UCSD-AML1 (cell line): Measurements from ENCODE around the gene MORN1.

Experiments
- DNase-seq: peaks from one replicate; lab custom pipeline; 2025; ENCODE audit not compliant: unreplicated experiment; lab: John Stamatoyannopoulos, UW

MORN1 gene

DNA sequence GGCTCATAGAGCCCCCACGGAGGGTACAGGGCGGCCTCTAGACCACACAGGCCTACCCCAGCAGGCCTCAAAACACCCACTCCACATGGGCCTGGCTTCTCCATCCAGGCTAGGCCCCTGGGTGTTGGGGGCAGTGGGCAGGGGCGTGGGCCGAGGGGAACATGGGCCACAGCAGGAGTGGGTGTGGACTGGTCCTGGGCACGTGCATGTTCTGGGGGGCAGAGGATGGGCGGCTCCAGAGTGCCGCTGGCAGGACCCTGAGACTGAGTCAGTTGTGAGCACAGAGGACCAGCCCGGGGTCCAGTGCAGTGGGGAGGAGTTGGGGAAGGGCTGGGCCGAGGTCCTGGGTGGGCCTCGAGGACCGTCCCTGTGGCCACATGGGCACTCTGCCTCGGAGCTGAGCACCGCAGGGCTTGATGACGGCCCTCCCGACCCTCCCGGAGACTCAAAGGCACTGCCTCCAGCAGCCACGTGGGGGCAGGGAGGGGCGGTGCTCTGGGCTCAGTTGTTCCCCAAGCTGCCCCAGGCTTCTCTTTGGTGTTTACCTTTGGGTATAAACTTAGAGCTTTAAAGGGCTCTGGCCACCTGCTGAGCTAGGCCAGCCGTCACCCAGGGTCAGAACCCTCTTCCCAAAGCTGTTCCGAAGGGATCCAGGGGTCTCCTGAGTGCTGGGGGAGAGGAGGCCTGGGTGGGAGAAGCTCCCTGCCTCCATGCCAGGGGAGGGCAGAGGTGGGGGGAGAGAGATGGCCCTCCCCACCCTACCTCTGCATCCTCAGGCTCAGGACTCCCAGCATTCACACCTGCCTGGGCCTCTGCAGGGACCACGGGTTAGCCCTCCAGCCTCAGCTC lies 79.9 kb downstream of the MORN1 start:
- peak; percentile 47 for DNase-seq

- DNase-seq: no peak
Observed at GRCh38 chr1:2310332-2311183, 80.8 kb downstream of the MORN1 start.

GRCh38 chr1:2308844-2309243 lies 82.5 kb downstream of the MORN1 start:
- DNase-seq: no peak

DNA sequence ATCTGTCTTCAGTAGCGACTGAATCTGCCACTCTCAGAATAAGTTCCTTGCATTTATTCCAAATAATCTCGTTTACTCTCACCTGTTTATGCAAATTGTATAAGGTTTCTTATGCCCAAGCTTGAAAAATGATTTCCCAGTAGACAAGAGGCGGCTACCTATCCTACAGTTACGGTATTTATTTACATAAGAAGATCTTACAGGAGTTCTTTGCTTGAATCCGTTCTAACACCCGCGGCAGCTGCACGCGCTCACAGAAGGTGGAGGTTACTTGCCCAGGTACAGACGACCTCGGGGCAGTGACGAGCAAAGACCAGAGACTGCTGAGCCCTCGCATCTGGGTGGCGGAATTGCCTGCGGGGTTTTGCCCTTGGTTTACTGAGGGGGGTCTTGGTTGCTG lies 83.4 kb downstream of the MORN1 start:
- no peak for DNase-seq

DNA sequence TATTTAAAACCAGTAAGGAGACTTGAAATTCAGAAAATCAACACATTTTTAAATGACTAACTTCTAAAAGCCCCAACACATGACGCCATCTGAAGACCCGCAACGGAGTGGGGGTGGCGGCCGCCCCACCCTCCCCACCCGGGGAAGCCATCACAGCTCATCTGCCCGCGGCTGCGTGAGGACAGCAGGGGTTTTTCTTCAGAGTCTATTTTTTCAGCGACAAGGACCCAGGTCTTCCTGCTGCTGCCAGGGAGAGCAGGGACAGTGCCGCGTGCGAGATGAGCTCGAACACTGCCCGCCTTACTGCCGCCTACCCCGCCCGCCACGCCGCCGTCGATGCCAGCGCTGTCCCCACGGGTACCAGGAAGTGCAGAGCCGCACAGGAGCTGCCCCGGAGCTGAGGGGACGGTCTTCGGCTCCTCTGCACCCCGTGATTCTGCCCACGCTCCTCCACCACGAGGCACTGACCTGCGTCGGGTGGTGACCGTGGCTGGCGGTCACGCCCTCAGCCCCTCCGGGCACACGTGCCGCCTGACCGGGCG lies 84.2 kb downstream of the MORN1 start:
- no peak for DNase-seq

DNA sequence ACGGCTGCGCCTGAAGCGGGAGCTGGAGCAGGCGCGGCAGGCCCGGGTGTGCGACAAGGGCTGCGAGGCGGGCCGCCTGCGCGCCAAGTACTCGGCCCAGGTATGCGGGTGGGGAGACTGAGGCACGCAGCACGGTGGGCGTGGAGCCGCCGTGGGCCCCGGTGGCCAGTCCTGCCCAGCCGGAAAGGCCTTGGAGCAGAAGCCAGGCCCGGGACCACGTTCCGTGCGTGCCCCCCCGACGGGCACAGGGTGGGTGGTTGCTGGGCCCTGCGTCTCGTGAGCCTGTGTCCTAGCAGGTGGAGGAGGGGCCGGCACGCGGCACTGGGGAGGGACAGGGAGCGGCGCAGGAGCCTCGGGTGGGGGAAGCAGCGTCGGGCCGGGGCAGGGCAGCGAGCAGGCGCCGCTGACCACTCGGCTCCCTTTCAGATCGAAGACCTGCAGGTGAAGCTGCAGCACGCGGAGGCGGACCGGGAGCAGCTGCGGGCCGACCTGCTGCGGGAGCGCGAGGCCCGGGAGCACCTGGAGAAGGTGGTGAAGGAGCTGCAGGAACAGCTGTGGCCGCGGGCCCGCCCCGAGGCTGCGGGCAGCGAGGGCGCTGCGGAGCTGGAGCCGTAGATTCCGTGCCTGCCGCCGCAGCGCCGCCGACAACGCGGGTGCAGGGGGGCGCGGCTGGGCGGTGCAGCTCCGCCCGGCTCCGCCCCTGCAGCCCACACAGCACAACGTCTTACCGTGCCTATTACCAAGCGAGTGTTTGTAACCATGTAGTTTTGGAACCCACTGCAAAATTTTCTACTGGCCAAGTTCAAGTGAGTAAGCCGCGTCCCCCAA lies 85.0 kb downstream of the MORN1 start:
- DNase-seq: no peak

GRCh38 chr1:2304921-2305681 lies 86.3 kb downstream of the MORN1 start:
- no peak for DNase-seq

DNA sequence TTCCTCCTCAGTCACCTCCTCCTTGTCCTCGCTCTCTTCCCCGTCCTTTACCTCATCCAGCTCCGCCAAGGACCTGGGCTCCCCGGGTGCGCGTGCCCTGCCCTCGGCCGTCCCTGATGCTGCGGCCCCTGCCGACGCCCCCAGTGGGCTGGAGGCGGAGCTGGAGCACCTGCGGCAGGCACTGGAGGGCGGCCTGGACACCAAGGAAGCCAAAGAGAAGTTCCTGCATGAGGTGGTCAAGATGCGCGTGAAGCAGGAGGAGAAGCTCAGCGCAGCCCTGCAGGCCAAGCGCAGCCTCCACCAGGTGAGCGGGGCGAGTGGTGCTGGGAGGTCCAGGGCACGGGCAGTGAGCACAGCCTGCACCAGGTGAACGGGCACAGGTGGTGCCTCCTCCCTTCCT lies 87.1 kb downstream of the MORN1 start:
- no peak for DNase-seq

DNA sequence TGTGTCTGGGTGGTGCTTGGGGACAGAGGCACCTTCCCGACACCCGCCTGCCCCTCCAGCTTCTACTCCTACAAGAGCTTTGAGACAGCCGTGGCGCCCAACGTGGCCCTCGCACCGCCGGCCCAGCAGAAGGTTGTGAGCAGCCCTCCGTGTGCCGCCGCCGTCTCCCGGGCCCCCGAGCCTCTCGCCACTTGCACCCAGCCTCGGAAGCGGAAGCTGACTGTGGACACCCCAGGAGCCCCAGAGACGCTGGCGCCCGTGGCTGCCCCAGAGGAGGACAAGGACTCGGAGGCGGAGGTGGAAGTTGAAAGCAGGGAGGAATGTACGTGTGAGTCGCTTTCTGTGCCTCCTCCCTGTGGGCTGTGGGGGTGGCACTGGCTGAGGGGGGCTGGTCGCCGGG lies 87.6 kb downstream of the MORN1 start:
- DNase-seq: no peak

DNA sequence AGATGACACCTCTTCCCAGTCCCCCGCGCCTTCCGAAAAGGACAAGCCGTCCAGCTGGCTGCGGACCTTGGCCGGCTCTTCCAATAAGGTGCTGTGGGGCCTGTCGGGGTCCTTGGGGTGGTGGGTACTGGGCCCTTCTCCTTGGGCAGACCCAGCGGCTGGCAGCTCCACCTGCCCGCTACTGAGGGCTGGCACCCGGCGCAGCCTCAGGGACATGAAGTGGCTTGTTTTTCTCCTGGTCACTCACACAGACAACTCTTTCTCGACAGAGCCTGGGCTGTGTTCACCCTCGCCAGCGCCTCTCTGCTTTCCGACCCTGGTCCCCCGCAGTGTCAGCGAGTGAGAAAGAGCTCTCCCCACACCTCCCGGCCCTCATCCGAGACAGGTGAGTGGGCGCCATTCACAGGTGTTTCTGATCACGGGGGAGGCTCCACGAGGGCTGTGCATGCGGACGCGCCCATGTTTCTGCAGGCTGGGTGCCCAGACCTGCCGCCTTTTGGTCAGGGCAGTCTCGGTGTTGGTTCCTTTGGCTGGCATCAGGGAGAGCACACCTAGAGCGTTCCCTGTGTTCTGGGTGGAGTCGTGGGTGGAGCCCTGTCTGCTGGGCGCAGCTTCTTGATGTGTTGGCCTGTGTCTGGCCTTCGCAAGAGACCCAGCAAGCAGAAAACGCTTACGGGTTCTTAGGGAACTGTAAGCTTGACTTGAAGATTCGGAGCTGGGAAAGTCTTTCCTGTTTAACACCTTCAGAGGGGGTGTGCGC lies 88.2 kb downstream of the MORN1 start:
- DNase-seq: no peak

- no peak for DNase-seq
Observed at GRCh38 chr1:2302292-2302925, 88.9 kb downstream of the MORN1 start.

DNA sequence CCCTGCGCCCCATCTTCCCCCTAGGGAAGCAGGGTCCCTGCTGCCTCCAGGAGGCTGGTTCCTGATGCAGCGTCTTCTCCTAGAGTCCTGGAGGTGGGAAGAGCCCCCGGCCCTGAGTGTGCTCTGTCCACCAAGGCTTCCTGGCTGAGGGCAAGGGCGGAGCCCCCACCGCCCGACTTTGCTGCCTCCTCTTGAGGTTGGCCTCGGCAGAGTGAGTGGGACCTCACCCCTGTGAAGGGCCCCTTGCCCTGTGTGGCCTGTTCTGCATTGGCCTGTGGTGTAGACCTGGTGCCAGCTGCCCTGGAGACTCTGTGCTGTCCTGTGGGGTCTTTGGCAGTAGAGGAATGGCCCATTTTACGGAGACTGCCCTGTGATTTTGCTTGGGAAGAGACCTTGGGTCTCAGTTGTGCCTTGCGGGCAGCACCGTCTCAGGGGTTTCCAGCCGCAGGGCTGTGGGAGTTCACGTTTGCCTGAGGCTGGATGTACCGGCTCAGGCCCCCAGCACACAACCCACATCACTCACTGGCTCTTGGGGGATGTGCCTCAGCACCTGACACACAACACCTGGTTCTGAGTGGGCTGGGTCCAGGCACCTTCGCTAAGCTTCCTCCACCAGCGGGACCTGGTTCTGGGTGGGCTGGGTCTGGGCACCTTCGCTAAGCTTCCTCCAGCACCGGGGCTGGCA lies 89.6 kb downstream of the MORN1 start:
- no peak for DNase-seq

DNA sequence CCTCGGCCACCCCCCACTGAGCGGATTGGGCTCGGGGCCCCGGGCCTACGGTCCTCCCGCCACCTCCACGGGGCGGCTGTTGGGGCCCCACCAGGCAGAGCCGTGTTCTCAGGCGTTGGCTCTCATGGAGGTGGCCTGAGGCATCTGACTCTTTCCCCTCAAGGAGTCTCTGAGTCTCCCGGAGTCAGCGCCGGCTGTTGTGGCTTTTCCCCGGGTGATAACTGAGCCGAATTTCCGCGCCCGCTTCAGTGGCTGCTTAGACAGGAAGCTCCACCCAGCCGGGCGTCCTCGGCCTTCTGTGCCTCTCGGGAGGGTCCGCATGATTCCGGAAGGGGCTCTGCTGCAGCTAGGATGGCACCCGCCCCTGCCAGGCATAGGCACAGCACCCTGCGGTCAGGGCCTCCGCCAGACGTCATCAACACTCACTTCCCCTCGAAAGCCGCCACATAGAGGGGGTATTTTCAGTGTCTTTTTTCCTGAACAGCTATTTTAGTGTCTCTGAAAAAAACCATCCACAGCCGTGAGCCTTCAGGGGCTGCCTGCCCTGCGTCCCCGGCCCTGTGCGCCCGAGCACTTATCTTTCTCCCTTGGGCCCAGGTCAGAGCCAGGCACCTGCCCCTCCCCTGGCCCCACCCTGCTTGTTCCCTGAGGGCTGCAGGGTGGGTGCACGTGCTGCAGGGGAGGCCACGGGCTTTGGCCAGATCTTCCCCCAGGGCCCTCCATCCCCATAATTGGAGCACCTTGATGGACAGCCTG lies 90.3 kb downstream of the MORN1 start:
- peak; percentile 99 for DNase-seq

- peak; percentile 65 for DNase-seq
Observed at GRCh38 chr1:2300004-2300771, 91.2 kb downstream of the MORN1 start.

GRCh38 chr1:2299131-2299627 lies 92.2 kb downstream of the MORN1 start:
- no peak for DNase-seq

- no peak for DNase-seq
Observed at GRCh38 chr1:2298685-2299084, 92.7 kb downstream of the MORN1 start.
